Renal pelvis (tissue), 4 donors: ENCODE data around the gene GNB2. TPM values are rescaled to one million over a fixed set of nuclear protein-coding genes. Genes with fewer than 3 reads are reported as not detected.
"Not testable (repeated sequence)": the region's sequence is repeated elsewhere in the genome, so short reads cannot be mapped to it uniquely, and the experiment has no call there.

Source experiments
- DNase-seq: peaks from one replicate; pipeline ENCODE4 v3.0.0-alpha.2; 2013
- polyA plus RNA-seq, 3 donors: library from polyadenylated mRNA; unstranded; fragments of 120-200 nt; gene quantifications; one replicate each; pipeline ENCODE4 v1.2.1, GENCODE V29; 2013; ENCODE audit not compliant: insufficient read length in 3 of 3

The GNB2 gene
- polyA plus RNA-seq, 3 donors, result 195 to 236 (median 231) TPM

- DNase-seq, result no peak
Measured at GRCh38 chr7:100649826-100650565, 23.5 kb upstream of the GNB2 start.

GRCh38 chr7:100654908-100655831, 18.4 kb upstream of the GNB2 start:
- DNase-seq, result no peak

GRCh38 chr7:100655908-100656674, 17.4 kb upstream of the GNB2 start, which contains the start of gene ACTL6B:
ACTL6B (minus strand) TSS chr7:100656448; CDS start chr7:100656354, 94 bp downstream.
- DNase-seq, result no peak

GRCh38 chr7:100662194-100662776, 11.3 kb upstream of the GNB2 start:
- DNase-seq, result not testable (repeated sequence)

- DNase-seq, result no peak
Measured at GRCh38 chr7:100665168-100665726, 8.3 kb upstream of the GNB2 start.

- DNase-seq, result no peak
Measured at GRCh38 chr7:100667331-100668068, 6.0 kb upstream of the GNB2 start.

GRCh38 chr7:100668069-100668449, 5.5 kb upstream of the GNB2 start:
- no peak for DNase-seq

- not testable (repeated sequence) for DNase-seq
Measured at GRCh38 chr7:100669106-100669505, 4.4 kb upstream of the GNB2 start.

- DNase-seq, result no peak
Measured at GRCh38 chr7:100670074-100670473, 3.5 kb upstream of the GNB2 start.

- DNase-seq, result no peak
Measured at GRCh38 chr7:100671353-100672327, 1.9 kb upstream of the GNB2 start.

- DNase-seq, result no peak
Measured at GRCh38 chr7:100673942-100674410, 436 bp downstream of the GNB2 start.

GRCh38 chr7:100674411-100675104, 1.0 kb downstream of the GNB2 start:
- no peak for DNase-seq

- DNase-seq, result no peak
Measured at GRCh38 chr7:100675105-100675451, 1.5 kb downstream of the GNB2 start.

GRCh38 chr7:100675581-100676350, 2.2 kb downstream of the GNB2 start:
- peak; percentile 66 for DNase-seq

- no peak for DNase-seq
Measured at GRCh38 chr7:100676501-100677306, 3.2 kb downstream of the GNB2 start.

- no peak for DNase-seq
Measured at GRCh38 chr7:100677308-100678267, 4.0 kb downstream of the GNB2 start.
